Bronchial epithelial cell (primary cell): ENCODE data around the gene ALDH3B1. TPM values are rescaled to one million over a fixed set of nuclear protein-coding genes. Genes with fewer than 3 reads are reported as not detected.

Experiments
- DNase-seq: peaks from one replicate; pipeline ENCODE4 v3.0.0-alpha.2; 2010; ENCODE audit warnings: low read depth
- FAIRE-seq: peaks from 2 replicates; lab custom pipeline; 2011; peaks lifted over from hg19 to GRCh38; lab: Jason Lieb, UNC
- H3K27me3 ChIP-seq: 2 replicates; pipeline ENCODE4 v1.5.1; 2011; ENCODE audit warnings: low read length; ENCODE audit not compliant: control insufficient read depth, insufficient read depth
- H3K36me3 ChIP-seq: 2 replicates; pipeline ENCODE4 v1.5.1; 2011; ENCODE audit warnings: low read length; ENCODE audit not compliant: control insufficient read depth, insufficient read depth
- H3K4me3 ChIP-seq: 2 replicates; pipeline ENCODE4 v1.5.1; 2011; ENCODE audit warnings: mild to moderate bottlenecking, low read depth, low read length, control low read depth
- CTCF ChIP-seq: IDR thresholded peaks from 2 replicates; pipeline ENCODE4 v1.5.1; 2011; ENCODE audit warnings: mild to moderate bottlenecking, moderate library complexity, low read length, control low read depth, inconsistent platforms; ENCODE audit not compliant: insufficient read depth, severe bottlenecking
- total RNA-seq: library from RNA; depleted of rRNA; stranded (reverse); fragments of >200 nt; gene quantifications from 2 replicates; pipeline ENCODE4 v1.2.1, GENCODE V29; 2014

Gene ALDH3B1
- total RNA-seq, 1 donor from 2014 or later, result 6.1 TPM

- Histone ChIP-seq H3K4me3 (peak overlapping the region; percentile 63), H3K27me3 (no peaks in the 10 kb centered on the region), H3K36me3 (peaks cover 11% of the 10 kb centered on the region)
- no peak for TF ChIP-seq CTCF
- DNase-seq (no peak), FAIRE-seq (no peak)
Observed at GRCh38 chr11:68039526-68040086, 29.5 kb downstream of the ALDH3B1 start.

GRCh38 chr11:68040101-68040956 lies 30.2 kb downstream of the ALDH3B1 start:
- peak overlapping the region; percentile 63 for H3K4me3 ChIP-seq
- TF ChIP-seq CTCF, result no peak
- DNase-seq (peak; percentile 36), FAIRE-seq (no peak)
- H3K27me3 ChIP-seq, result no peaks in the 10 kb centered on the region
- peaks cover 15% of the 10 kb centered on the region for H3K36me3 ChIP-seq

- H3K36me3 ChIP-seq, result peaks cover 16% of the 10 kb centered on the region
- peak overlapping the region; percentile 63 for H3K4me3 ChIP-seq
- no peak for TF ChIP-seq CTCF
- DNase-seq (no peak), FAIRE-seq (no peak)
- H3K27me3 ChIP-seq, result no peaks in the 10 kb centered on the region
Observed at GRCh38 chr11:68040957-68041591, 30.9 kb downstream of the ALDH3B1 start.

GRCh38 chr11:68041617-68042218 lies 31.6 kb downstream of the ALDH3B1 start:
- no peaks in the 10 kb centered on the region for H3K27me3 ChIP-seq
- no peak for TF ChIP-seq CTCF
- H3K36me3 ChIP-seq, result peaks cover 16% of the 10 kb centered on the region
- FAIRE-seq (no peak), DNase-seq (no peak)
- no peak overlapping the region for H3K4me3 ChIP-seq

- TF ChIP-seq CTCF, result no peak
- no peak for FAIRE-seq
- Histone ChIP-seq H3K27me3 (no peaks in the 10 kb centered on the region), H3K4me3 (no peak overlapping the region), H3K36me3 (peaks cover 19% of the 10 kb centered on the region)
- DNase-seq, result no peak
Observed at GRCh38 chr11:68042219-68043028, 32.3 kb downstream of the ALDH3B1 start.
